HCT116 (cell line): ENCODE data around the gene LYST.

ENCODE experiments used
- EGR1 ChIP-seq: IDR thresholded peaks from 2 replicates; pipeline ENCODE4 v1.6.1; 2012; ENCODE audit warnings: low read depth
- ELF1 ChIP-seq: IDR thresholded peaks from 2 replicates; pipeline ENCODE4 v1.6.1; 2012; ENCODE audit warnings: low read depth, borderline replicate concordance
- EZH2phosphoT487 ChIP-seq: fragments of 200-600 bp; IDR thresholded peaks from 2 replicates; pipeline ENCODE4 v1.6.1; 2018; ENCODE audit warnings: antibody characterized with exemption, borderline replicate concordance
- POLR2A ChIP-seq: IDR thresholded peaks from 2 replicates; pipeline ENCODE4 v1.7.0; 2011; ENCODE audit warnings: borderline replicate concordance; ENCODE audit not compliant: insufficient read depth, insufficient read length; ENCODE audit errors: extremely low read depth
- POLR2AphosphoS5 ChIP-seq: IDR thresholded peaks from 2 replicates; pipeline ENCODE4 v1.6.1; 2011; ENCODE audit warnings: mild to moderate bottlenecking, low read depth, low read length, moderate library complexity
- RAD21 ChIP-seq: IDR thresholded peaks from 2 replicates; pipeline ENCODE4 v1.6.1; 2012; ENCODE audit warnings: low read depth, mild to moderate bottlenecking
- SIN3A ChIP-seq: IDR thresholded peaks from 2 replicates; pipeline ENCODE4 v1.6.1; 2012; ENCODE audit warnings: low read depth
- TCF7L2 ChIP-seq: IDR thresholded peaks from 2 replicates; pipeline ENCODE4 v1.7.0; 2011; ENCODE audit warnings: borderline replicate concordance, inconsistent platforms; ENCODE audit not compliant: insufficient read depth, insufficient read length; ENCODE audit errors: extremely low read depth
- YY1 ChIP-seq: IDR thresholded peaks from 2 replicates; pipeline ENCODE4 v1.6.1; 2011; ENCODE audit warnings: low read length, low read depth, moderate library complexity, mild to moderate bottlenecking; ENCODE audit not compliant: insufficient replicate concordance; ENCODE audit errors: extremely low read depth
- ZFX ChIP-seq: fragments of 450-650 bp; IDR thresholded peaks from 2 replicates; pipeline ENCODE4 v1.6.1; 2017
- ZNF274 ChIP-seq: fragments of 200-500 bp; sonication (Bioruptor generic); IDR thresholded peaks from 2 replicates; pipeline ENCODE4 v1.6.1; 2014; ENCODE audit warnings: mild to moderate bottlenecking, low read depth, low read length, inconsistent platforms
- TF ChIP-seq, protein P1 (sequence below), 3 experiments: fragments of 200-600 bp in 1 of 3; sonication (generic) in 1 of 3; IDR thresholded peaks in 2 of 3; conservative IDR thresholded peaks in 1 of 3; 2 replicates each; pipeline ENCODE4 v1.5.1; 2012 to 2017; ENCODE audit warnings: low read depth in 2 of 3, low read length in 2 of 3, antibody characterized with exemption in 1 of 3, borderline replicate concordance in 1 of 3, control low read depth in 1 of 3, mild to moderate bottlenecking in 1 of 3, mixed read lengths in 1 of 3, mixed run types in 1 of 3, moderate library complexity in 1 of 3; ENCODE audit not compliant: insufficient read depth in 1 of 3
- TF ChIP-seq, protein P2 (sequence below): IDR thresholded peaks from 2 replicates; pipeline ENCODE4 v1.6.1; 2012; ENCODE audit warnings: low read depth

DNA sequence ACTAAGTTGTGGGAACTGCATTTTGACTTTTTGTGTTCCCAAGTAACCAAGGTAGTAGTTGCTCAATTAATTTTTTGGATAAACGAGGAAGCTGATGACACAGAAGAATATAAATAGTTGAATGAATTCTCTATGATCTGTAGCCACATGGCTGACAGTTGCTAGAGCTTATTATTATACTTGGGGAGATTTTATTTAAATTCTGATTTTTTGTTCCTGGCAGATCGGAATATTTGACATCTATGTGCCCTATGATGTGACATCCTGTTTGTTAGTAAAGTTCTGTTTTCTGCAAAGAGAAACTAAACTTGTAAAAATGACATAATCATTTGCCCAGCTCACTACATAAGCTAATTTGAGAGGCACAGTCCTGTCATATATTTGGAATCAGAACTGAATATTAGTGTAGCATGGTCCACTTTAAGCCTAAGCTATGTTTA is 9.7 kb upstream of the LYST start:
- TF ChIP-seq, protein P1, sequence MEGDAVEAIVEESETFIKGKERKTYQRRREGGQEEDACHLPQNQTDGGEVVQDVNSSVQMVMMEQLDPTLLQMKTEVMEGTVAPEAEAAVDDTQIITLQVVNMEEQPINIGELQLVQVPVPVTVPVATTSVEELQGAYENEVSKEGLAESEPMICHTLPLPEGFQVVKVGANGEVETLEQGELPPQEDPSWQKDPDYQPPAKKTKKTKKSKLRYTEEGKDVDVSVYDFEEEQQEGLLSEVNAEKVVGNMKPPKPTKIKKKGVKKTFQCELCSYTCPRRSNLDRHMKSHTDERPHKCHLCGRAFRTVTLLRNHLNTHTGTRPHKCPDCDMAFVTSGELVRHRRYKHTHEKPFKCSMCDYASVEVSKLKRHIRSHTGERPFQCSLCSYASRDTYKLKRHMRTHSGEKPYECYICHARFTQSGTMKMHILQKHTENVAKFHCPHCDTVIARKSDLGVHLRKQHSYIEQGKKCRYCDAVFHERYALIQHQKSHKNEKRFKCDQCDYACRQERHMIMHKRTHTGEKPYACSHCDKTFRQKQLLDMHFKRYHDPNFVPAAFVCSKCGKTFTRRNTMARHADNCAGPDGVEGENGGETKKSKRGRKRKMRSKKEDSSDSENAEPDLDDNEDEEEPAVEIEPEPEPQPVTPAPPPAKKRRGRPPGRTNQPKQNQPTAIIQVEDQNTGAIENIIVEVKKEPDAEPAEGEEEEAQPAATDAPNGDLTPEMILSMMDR (IDR thresholded peaks at IDR 0.05 in 2 of 3, conservative IDR thresholded peaks at IDR 0.05 in 1 of 3; ENCODE audit: borderline replicate concordance in 1 of 3, insufficient read depth in 1 of 3, low read depth in 2 of 3, low read length in 2 of 3) = no peak
- TF ChIP-seq POLR2AphosphoS5 (no peak), EZH2phosphoT487 (no peak), ELF1 (no peak), POLR2A (no peak), YY1 (no peak), SIN3A (no peak), RAD21 (no peak), ZNF274 (no peak), ZFX (no peak), TCF7L2 (no peak), EGR1 (no peak)
- TF ChIP-seq, protein P2, sequence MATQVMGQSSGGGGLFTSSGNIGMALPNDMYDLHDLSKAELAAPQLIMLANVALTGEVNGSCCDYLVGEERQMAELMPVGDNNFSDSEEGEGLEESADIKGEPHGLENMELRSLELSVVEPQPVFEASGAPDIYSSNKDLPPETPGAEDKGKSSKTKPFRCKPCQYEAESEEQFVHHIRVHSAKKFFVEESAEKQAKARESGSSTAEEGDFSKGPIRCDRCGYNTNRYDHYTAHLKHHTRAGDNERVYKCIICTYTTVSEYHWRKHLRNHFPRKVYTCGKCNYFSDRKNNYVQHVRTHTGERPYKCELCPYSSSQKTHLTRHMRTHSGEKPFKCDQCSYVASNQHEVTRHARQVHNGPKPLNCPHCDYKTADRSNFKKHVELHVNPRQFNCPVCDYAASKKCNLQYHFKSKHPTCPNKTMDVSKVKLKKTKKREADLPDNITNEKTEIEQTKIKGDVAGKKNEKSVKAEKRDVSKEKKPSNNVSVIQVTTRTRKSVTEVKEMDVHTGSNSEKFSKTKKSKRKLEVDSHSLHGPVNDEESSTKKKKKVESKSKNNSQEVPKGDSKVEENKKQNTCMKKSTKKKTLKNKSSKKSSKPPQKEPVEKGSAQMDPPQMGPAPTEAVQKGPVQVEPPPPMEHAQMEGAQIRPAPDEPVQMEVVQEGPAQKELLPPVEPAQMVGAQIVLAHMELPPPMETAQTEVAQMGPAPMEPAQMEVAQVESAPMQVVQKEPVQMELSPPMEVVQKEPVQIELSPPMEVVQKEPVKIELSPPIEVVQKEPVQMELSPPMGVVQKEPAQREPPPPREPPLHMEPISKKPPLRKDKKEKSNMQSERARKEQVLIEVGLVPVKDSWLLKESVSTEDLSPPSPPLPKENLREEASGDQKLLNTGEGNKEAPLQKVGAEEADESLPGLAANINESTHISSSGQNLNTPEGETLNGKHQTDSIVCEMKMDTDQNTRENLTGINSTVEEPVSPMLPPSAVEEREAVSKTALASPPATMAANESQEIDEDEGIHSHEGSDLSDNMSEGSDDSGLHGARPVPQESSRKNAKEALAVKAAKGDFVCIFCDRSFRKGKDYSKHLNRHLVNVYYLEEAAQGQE = no peak
